HG02938 (cell line): ENCODE data around the gene OSBPL8.
"Not testable (repeated sequence)": the region's sequence is repeated elsewhere in the genome, so short reads cannot be mapped to it uniquely, and the experiment has no call there.

Experiments used
- ATAC-seq: cut with Tn5 transposase; IDR thresholded peaks from one replicate; pipeline ENCODE4 v1.9.1; 2021; ENCODE audit warnings: mild to moderate bottlenecking, moderate library complexity; ENCODE audit not compliant: unreplicated experiment

OSBPL8 gene

GRCh38 chr12:76531056-76531455, 28.5 kb downstream of the OSBPL8 start:
- no peak for ATAC-seq

GRCh38 chr12:76530516-76530915, 29.1 kb downstream of the OSBPL8 start:
- no peak for ATAC-seq

- ATAC-seq, result no peak
Observed at GRCh38 chr12:76529226-76529918, 30.2 kb downstream of the OSBPL8 start.

GRCh38 chr12:76523408-76523807, 36.2 kb downstream of the OSBPL8 start:
- no peak for ATAC-seq

- ATAC-seq, result no peak
Observed at GRCh38 chr12:76520348-76520747, 39.2 kb downstream of the OSBPL8 start.

- no peak for ATAC-seq
Observed at GRCh38 chr12:76519538-76519937, 40.0 kb downstream of the OSBPL8 start.

GRCh38 chr12:76518699-76519098, 40.9 kb downstream of the OSBPL8 start:
- ATAC-seq, result no peak

- ATAC-seq, result no peak
Observed at GRCh38 chr12:76515271-76515670, 44.3 kb downstream of the OSBPL8 start.

- peak; percentile 94 for ATAC-seq
Observed at GRCh38 chr12:76511116-76511716, 48.4 kb downstream of the OSBPL8 start.

- no peak for ATAC-seq
Observed at GRCh38 chr12:76508128-76508980, 51.2 kb downstream of the OSBPL8 start.

- no peak for ATAC-seq
Observed at GRCh38 chr12:76506149-76506548, 53.4 kb downstream of the OSBPL8 start.

- ATAC-seq, result no peak
Observed at GRCh38 chr12:76505050-76505449, 54.5 kb downstream of the OSBPL8 start.

- ATAC-seq, result no peak
Observed at GRCh38 chr12:76504606-76505005, 55.0 kb downstream of the OSBPL8 start.

- ATAC-seq, result no peak
Observed at GRCh38 chr12:76503957-76504356, 55.6 kb downstream of the OSBPL8 start.

- ATAC-seq, result no peak
Observed at GRCh38 chr12:76501390-76501789, 58.2 kb downstream of the OSBPL8 start.

GRCh38 chr12:76499136-76499535, 60.4 kb downstream of the OSBPL8 start:
- ATAC-seq, result not testable (repeated sequence)

- ATAC-seq, result no peak
Observed at GRCh38 chr12:76495556-76495955, 64.0 kb downstream of the OSBPL8 start.

GRCh38 chr12:76491292-76491691, 68.3 kb downstream of the OSBPL8 start:
- ATAC-seq, result no peak

- no peak for ATAC-seq
Observed at GRCh38 chr12:76490763-76491162, 68.8 kb downstream of the OSBPL8 start.

GRCh38 chr12:76489737-76490136, 69.8 kb downstream of the OSBPL8 start:
- no peak for ATAC-seq

GRCh38 chr12:76486011-76486410, 73.6 kb downstream of the OSBPL8 start:
- ATAC-seq, result no peak

GRCh38 chr12:76480796-76481195, 78.8 kb downstream of the OSBPL8 start:
- no peak for ATAC-seq
